OCI-LY1 (cell line): ENCODE measurements around the gene CDH13.

ENCODE experiments used
- H2AFZ ChIP-seq: fragments of 200-600 bp; sonication (generic), shearing (Covaris generic); 2 replicates; pipeline ENCODE4 v1.6.0; 2014; ENCODE audit warnings: antibody characterized with exemption, mild to moderate bottlenecking, low read length
- H3F3A ChIP-seq: fragments of 200-600 bp; sonication (generic), shearing (Covaris generic); 2 replicates; pipeline ENCODE4 v1.6.0; 2014; ENCODE audit warnings: mild to moderate bottlenecking, antibody characterized with exemption, low read length, moderate library complexity; ENCODE audit not compliant: insufficient read depth
- H3K27ac ChIP-seq: fragments of 200-600 bp; sonication (generic); 2 replicates; pipeline ENCODE4 v1.5.1; 2014; ENCODE audit warnings: low read length, mixed run types, mild to moderate bottlenecking, low read depth; ENCODE audit not compliant: poor library complexity, severe bottlenecking
- H3K27me3 ChIP-seq: fragments of 200-600 bp; sonication (generic); 2 replicates; pipeline ENCODE4 v1.6.0; 2014; ENCODE audit warnings: antibody characterized with exemption, mild to moderate bottlenecking, low read length, moderate library complexity; ENCODE audit not compliant: insufficient read depth
- H3K36me3 ChIP-seq: fragments of 200-600 bp; sonication (generic); 2 replicates; pipeline ENCODE4 v1.6.1; 2014; ENCODE audit warnings: mild to moderate bottlenecking, antibody characterized with exemption, low read length, moderate library complexity, mixed read lengths; ENCODE audit not compliant: insufficient read depth
- H3K4me1 ChIP-seq: fragments of 200-600 bp; sonication (generic); 2 replicates; pipeline ENCODE4 v1.5.1; 2014; ENCODE audit warnings: mild to moderate bottlenecking, low read length, moderate library complexity; ENCODE audit not compliant: insufficient read depth, severe bottlenecking
- H3K4me2 ChIP-seq: fragments of 200-600 bp; sonication (generic), shearing (Covaris generic); 2 replicates; pipeline ENCODE4 v1.6.1; 2014; ENCODE audit warnings: low read length
- H3K4me3 ChIP-seq: fragments of 200-600 bp; sonication (generic); 2 replicates; pipeline ENCODE4 v1.5.1; 2014; ENCODE audit warnings: low read length, low read depth, mild to moderate bottlenecking, mixed read lengths; ENCODE audit not compliant: poor library complexity, severe bottlenecking
- H3K79me2 ChIP-seq: fragments of 200-600 bp; shearing (Covaris generic); 2 replicates; pipeline ENCODE4 v1.6.1; 2016; ENCODE audit warnings: mixed run types, low read length, mixed read lengths; ENCODE audit not compliant: insufficient read depth
- H3K9ac ChIP-seq: fragments of 200-600 bp; sonication (generic), shearing (Covaris generic); 2 replicates; pipeline ENCODE4 v1.6.1; 2014; ENCODE audit warnings: mild to moderate bottlenecking, low read length, mixed read lengths
- H3K9me2 ChIP-seq: fragments of 200-600 bp; sonication (generic), shearing (Covaris generic); 2 replicates; pipeline ENCODE4 v1.6.1; 2014; ENCODE audit warnings: low read depth, mild to moderate bottlenecking, low read length, mixed read lengths
- H3K9me3 ChIP-seq: fragments of 200-600 bp; shearing (Covaris generic); 2 replicates; pipeline ENCODE4 v1.6.1; 2014; ENCODE audit warnings: low read length, mixed read lengths
- H4K20me1 ChIP-seq: fragments of 200-600 bp; sonication (generic), shearing (Covaris generic); 2 replicates; pipeline ENCODE4 v1.6.0; 2016; ENCODE audit warnings: mild to moderate bottlenecking, low read length; ENCODE audit not compliant: insufficient read depth
- CTCF ChIP-seq: fragments of 200-600 bp; sonication (generic), shearing (Covaris generic); IDR thresholded peaks from 2 replicates; pipeline ENCODE4 v1.5.1; 2017; ENCODE audit warnings: mild to moderate bottlenecking, antibody characterized with exemption, low read length, moderate library complexity, mixed read lengths
- EZH2 ChIP-seq: fragments of 200-600 bp; sonication (generic), shearing (Covaris generic); IDR thresholded peaks from 2 replicates; pipeline ENCODE4 v1.8.0; 2017; ENCODE audit warnings: borderline replicate concordance, mixed run types, mild to moderate bottlenecking, antibody characterized with exemption, low read length, moderate library complexity, mixed read lengths

The CDH13 gene

GRCh38 chr16:83720981-83721380 lies 1094.2 kb downstream of the CDH13 start:
- no peak overlapping the region for H3K4me3 ChIP-seq
- H3K9ac ChIP-seq, result no peak overlapping the region
- H3K9me2 ChIP-seq, result no peaks in the 10 kb centered on the region
- H3K36me3 ChIP-seq, result no peaks in the 10 kb centered on the region
- H3K79me2 ChIP-seq, result no peaks in the 10 kb centered on the region
- TF ChIP-seq EZH2, result no peak
- TF ChIP-seq CTCF, result no peak
- H3F3A ChIP-seq, result no peaks in the 10 kb centered on the region
- no peaks in the 10 kb centered on the region for H3K27me3 ChIP-seq
- H2AFZ ChIP-seq, result no peak overlapping the region
- no peaks in the 10 kb centered on the region for H3K4me1 ChIP-seq
- H3K4me2 ChIP-seq, result no peak overlapping the region
- H3K27ac ChIP-seq, result no peak overlapping the region
- no peaks in the 10 kb centered on the region for H3K9me3 ChIP-seq
- no peaks in the 10 kb centered on the region for H4K20me1 ChIP-seq

- no peaks in the 10 kb centered on the region for H3K36me3 ChIP-seq
- H3K9me2 ChIP-seq, result no peaks in the 10 kb centered on the region
- TF ChIP-seq CTCF (no peak), EZH2 (no peak)
- no peaks in the 10 kb centered on the region for H3K27me3 ChIP-seq
- H3K9me3 ChIP-seq, result no peaks in the 10 kb centered on the region
- H2AFZ ChIP-seq, result no peak overlapping the region
- H3K4me3 ChIP-seq, result no peak overlapping the region
- H3F3A ChIP-seq, result no peaks in the 10 kb centered on the region
- no peaks in the 10 kb centered on the region for H3K4me1 ChIP-seq
- H3K9ac ChIP-seq, result no peak overlapping the region
- no peaks in the 10 kb centered on the region for H3K79me2 ChIP-seq
- H3K4me2 ChIP-seq, result no peak overlapping the region
- H3K27ac ChIP-seq, result no peak overlapping the region
- H4K20me1 ChIP-seq, result no peaks in the 10 kb centered on the region
Observed at GRCh38 chr16:83721676-83722075, 1094.9 kb downstream of the CDH13 start.

GRCh38 chr16:83722456-83723183 lies 1095.9 kb downstream of the CDH13 start:
- no peak overlapping the region for H2AFZ ChIP-seq
- no peaks in the 10 kb centered on the region for H3K36me3 ChIP-seq
- H3F3A ChIP-seq, result no peaks in the 10 kb centered on the region
- TF ChIP-seq CTCF, result no peak
- TF ChIP-seq EZH2, result no peak
- H3K79me2 ChIP-seq, result no peaks in the 10 kb centered on the region
- no peaks in the 10 kb centered on the region for H3K9me3 ChIP-seq
- H3K9me2 ChIP-seq, result no peaks in the 10 kb centered on the region
- H3K4me1 ChIP-seq, result no peaks in the 10 kb centered on the region
- no peak overlapping the region for H3K4me2 ChIP-seq
- H3K4me3 ChIP-seq, result no peak overlapping the region
- H3K27me3 ChIP-seq, result no peaks in the 10 kb centered on the region
- H3K9ac ChIP-seq, result no peak overlapping the region
- H3K27ac ChIP-seq, result no peak overlapping the region
- no peaks in the 10 kb centered on the region for H4K20me1 ChIP-seq
